ENCODE results near the gene SLFN12L.
A peak's percentile ranks its signal among the peaks of the same experiment; 100 is the strongest.
"Not testable (repeated sequence)": the region's sequence is repeated elsewhere in the genome, so short reads cannot be mapped to it uniquely, and the experiment has no call there.

SLFN12L gene

GRCh38 chr17:35543856-35544255, 6.4 kb upstream of the SLFN12L start:
- DNase-seq (ENCODE audit: low read depth in 2 of 2, low spot score in 1 of 2), result no peak

GRCh38 chr17:35542990-35543389, 5.5 kb upstream of the SLFN12L start:
- DNase-seq (ENCODE audit: low read depth in 2 of 2, low spot score in 1 of 2), result no peak

GRCh38 chr17:35541434-35541833, 4.0 kb upstream of the SLFN12L start:
- no peak for DNase-seq (ENCODE audit: low read depth in 2 of 2, low spot score in 1 of 2)

GRCh38 chr17:35540589-35541404, 3.3 kb upstream of the SLFN12L start:
- DNase-seq (ENCODE audit: low read depth in 2 of 2, low spot score in 1 of 2), result no peak

- DNase-seq (ENCODE audit: low read depth in 2 of 2, low spot score in 1 of 2), result no peak
Observed at GRCh38 chr17:35539659-35540026, 2.2 kb upstream of the SLFN12L start.

GRCh38 chr17:35536664-35537171, 760 bp downstream of the SLFN12L start:
- no peak for DNase-seq (ENCODE audit: low read depth in 2 of 2, low spot score in 1 of 2)

- not testable (repeated sequence) for DNase-seq (ENCODE audit: low read depth in 2 of 2, low spot score in 1 of 2)
Observed at GRCh38 chr17:35535406-35535805, 2.1 kb downstream of the SLFN12L start.

- DNase-seq (ENCODE audit: low read depth in 2 of 2, low spot score in 1 of 2), result no peak
Observed at GRCh38 chr17:35534576-35535093, 2.8 kb downstream of the SLFN12L start.

- DNase-seq (ENCODE audit: low read depth in 2 of 2, low spot score in 1 of 2), result no peak
Observed at GRCh38 chr17:35531160-35531559, 6.3 kb downstream of the SLFN12L start.

GRCh38 chr17:35529866-35530265, 7.6 kb downstream of the SLFN12L start:
- DNase-seq (ENCODE audit: low read depth in 2 of 2, low spot score in 1 of 2), result no peak

- not testable (repeated sequence) for DNase-seq (ENCODE audit: low read depth in 2 of 2, low spot score in 1 of 2)
Observed at GRCh38 chr17:35529326-35529725, 8.2 kb downstream of the SLFN12L start.

- DNase-seq (ENCODE audit: low read depth in 2 of 2, low spot score in 1 of 2), result no peak
Observed at GRCh38 chr17:35523296-35523695, 14.2 kb downstream of the SLFN12L start.

GRCh38 chr17:35521654-35522256, 15.7 kb downstream of the SLFN12L start:
- peak in 1 of 2 donors; percentile 29 for DNase-seq (ENCODE audit: low read depth in 2 of 2, low spot score in 1 of 2)

- no peak for DNase-seq (ENCODE audit: low read depth in 2 of 2, low spot score in 1 of 2)
Observed at GRCh38 chr17:35521150-35521549, 16.3 kb downstream of the SLFN12L start.

- DNase-seq (ENCODE audit: low read depth in 2 of 2, low spot score in 1 of 2), result no peak
Observed at GRCh38 chr17:35519906-35520442, 17.5 kb downstream of the SLFN12L start.

GRCh38 chr17:35519439-35519838, 18.0 kb downstream of the SLFN12L start:
- DNase-seq (ENCODE audit: low read depth in 2 of 2, low spot score in 1 of 2), result no peak

GRCh38 chr17:35518431-35518830, 19.0 kb downstream of the SLFN12L start:
- not testable (repeated sequence) for DNase-seq (ENCODE audit: low read depth in 2 of 2, low spot score in 1 of 2)

- no peak for DNase-seq (ENCODE audit: low read depth in 2 of 2, low spot score in 1 of 2)
Observed at GRCh38 chr17:35515027-35515426, 22.5 kb downstream of the SLFN12L start.

- no peak for DNase-seq (ENCODE audit: low read depth in 2 of 2, low spot score in 1 of 2)
Observed at GRCh38 chr17:35514564-35514963, 22.9 kb downstream of the SLFN12L start.

- DNase-seq (ENCODE audit: low read depth in 2 of 2, low spot score in 1 of 2), result no peak
Observed at GRCh38 chr17:35510052-35510451, 27.4 kb downstream of the SLFN12L start.

GRCh38 chr17:35507714-35508113, 29.8 kb downstream of the SLFN12L start:
- not testable (repeated sequence) for DNase-seq (ENCODE audit: low read depth in 2 of 2, low spot score in 1 of 2)

- DNase-seq (ENCODE audit: low read depth in 2 of 2, low spot score in 1 of 2), result no peak
Observed at GRCh38 chr17:35499548-35499947, 37.9 kb downstream of the SLFN12L start.

Measured in stimulated activated CD8-positive, alpha-beta memory T cell treated with anti-CD3 and anti-CD28 coated beads, Interleukin-4, amount 100 ng/mL, for 1 hour (primary cell).